ENCODE data around the gene LMF1.

LMF1 gene

DNA sequence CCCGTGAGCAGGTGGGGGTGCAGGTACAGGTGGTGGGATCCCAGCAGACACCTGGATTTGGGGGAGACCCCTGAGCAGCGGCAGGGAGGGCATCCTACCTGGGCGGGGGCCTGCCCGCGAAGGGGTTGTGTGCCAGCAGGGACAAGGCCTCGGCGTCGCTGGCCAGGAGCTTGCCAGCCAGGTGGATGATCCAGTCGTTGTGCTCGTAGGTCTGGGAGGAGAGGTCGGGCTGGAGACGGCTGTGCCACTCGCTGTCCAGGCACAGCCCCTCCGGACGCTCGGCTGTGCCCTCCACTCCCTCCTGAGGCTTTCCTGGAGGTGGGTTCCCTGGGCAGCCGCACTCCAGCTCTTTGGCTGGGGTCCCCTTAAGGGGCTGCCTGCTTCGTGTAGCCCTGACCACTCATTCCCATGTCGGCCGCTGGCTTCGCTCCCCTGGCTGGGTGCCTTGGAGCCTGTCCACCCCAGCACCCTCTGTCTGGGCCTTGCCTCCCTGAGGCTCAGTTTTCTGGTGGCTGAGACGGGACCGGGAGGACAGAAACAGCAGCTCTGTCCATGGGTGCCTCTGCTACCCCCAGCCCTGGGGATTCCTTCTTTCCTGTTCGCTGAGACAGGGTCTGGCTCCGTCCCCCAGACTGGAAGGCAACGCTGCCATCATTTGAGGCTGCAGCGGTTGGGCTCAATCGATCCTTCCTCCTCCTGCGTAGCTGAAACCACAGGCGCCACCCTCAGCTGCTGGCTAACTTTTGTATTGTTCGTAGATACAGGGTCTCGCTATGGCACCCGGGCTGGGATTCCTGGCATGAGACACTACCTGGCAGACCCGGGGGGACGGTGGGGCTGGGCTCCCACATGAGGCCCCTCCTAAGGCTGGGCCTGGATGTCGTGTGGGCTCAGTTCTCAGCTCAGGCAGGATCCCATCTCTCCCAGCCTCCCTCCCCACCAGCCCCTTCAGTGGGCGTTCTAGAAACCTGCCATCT lies 101.7 kb downstream of the LMF1 start:
- TF ChIP-seq ZFX (IDR thresholded peaks at IDR 0.05; ENCODE audit: borderline replicate concordance): no peak
- TF ChIP-seq, protein P1, sequence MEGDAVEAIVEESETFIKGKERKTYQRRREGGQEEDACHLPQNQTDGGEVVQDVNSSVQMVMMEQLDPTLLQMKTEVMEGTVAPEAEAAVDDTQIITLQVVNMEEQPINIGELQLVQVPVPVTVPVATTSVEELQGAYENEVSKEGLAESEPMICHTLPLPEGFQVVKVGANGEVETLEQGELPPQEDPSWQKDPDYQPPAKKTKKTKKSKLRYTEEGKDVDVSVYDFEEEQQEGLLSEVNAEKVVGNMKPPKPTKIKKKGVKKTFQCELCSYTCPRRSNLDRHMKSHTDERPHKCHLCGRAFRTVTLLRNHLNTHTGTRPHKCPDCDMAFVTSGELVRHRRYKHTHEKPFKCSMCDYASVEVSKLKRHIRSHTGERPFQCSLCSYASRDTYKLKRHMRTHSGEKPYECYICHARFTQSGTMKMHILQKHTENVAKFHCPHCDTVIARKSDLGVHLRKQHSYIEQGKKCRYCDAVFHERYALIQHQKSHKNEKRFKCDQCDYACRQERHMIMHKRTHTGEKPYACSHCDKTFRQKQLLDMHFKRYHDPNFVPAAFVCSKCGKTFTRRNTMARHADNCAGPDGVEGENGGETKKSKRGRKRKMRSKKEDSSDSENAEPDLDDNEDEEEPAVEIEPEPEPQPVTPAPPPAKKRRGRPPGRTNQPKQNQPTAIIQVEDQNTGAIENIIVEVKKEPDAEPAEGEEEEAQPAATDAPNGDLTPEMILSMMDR (IDR thresholded peaks at IDR 0.05): no peak
- H3K27ac ChIP-seq: no peak overlapping the region

DNA sequence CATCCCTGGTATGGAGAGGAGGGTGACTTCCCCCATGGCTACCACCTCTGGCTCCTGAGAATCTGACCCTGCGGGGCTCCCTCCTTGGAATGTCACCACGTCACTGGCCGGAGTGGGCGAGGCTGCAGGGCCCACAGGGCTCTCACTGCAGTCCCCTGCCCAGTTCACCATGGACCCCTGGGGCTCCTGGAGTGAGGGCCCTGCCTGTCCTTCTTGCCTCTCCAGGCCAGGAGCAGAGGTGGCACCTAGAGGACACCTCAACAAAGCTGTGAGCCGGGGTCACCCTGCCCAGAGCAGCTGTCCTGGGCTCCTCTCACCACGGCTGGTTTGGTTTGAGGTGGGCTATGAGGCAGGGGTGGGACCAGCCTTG lies 102.4 kb downstream of the LMF1 start:
- TF ChIP-seq ZFX (IDR thresholded peaks at IDR 0.05; ENCODE audit: borderline replicate concordance): no peak
- TF ChIP-seq, protein P1 (IDR thresholded peaks at IDR 0.05): no peak

DNA sequence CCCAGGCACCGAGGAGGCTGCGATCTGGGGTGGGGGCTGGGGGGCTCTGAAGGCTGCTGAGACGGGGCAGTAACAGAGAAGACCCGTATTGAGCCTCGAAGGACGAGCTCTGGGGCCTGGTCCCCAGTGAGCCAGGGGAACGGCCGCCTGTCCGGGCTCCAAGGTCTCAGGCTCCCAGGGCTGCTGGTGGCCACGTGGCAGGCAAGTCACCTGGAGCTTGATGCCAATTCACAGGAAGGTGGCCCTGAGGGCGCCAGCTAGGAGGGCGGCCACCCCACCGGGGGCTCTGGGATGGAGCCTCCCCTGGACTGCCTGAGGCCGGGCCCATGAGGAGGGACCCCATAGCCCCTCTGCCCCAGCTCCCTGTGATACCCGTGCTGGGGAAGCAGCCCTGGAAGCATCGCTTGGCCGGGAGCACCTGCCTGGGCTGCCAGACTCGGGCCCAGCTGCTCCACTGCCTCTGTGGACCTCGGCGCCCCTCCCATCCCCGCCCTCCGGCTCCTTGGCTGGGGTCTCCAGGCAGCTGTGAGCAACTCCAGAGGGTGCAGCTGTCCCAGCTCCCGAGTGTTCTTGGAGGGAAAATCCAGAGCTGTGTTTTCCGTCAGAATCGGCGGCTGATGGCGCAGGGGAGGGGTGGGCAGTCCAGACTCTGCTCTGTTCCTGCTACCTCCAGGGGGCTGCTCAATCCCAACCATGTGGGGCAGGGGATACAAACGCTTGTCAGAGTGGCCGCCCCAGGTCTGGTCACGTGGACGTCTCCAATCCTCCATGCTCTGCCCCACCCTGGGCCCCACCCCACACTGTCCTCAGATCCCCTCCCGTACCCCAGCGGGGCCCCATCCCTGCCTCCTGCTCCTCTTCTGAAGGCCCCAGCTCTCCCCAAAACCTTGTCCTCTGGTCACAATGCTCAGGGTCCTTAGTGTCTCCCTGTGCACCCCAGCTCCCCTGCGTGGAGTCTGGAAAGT lies 103.1 kb downstream of the LMF1 start:
- TF ChIP-seq ZFX (IDR thresholded peaks at IDR 0.05; ENCODE audit: borderline replicate concordance): no peak
- TF ChIP-seq, protein P1 (IDR thresholded peaks at IDR 0.05): no peak

More for the DNA sequence above, 102.4 kb downstream of the LMF1 start:
- no peak overlapping the region for H3K27ac ChIP-seq

DNA sequence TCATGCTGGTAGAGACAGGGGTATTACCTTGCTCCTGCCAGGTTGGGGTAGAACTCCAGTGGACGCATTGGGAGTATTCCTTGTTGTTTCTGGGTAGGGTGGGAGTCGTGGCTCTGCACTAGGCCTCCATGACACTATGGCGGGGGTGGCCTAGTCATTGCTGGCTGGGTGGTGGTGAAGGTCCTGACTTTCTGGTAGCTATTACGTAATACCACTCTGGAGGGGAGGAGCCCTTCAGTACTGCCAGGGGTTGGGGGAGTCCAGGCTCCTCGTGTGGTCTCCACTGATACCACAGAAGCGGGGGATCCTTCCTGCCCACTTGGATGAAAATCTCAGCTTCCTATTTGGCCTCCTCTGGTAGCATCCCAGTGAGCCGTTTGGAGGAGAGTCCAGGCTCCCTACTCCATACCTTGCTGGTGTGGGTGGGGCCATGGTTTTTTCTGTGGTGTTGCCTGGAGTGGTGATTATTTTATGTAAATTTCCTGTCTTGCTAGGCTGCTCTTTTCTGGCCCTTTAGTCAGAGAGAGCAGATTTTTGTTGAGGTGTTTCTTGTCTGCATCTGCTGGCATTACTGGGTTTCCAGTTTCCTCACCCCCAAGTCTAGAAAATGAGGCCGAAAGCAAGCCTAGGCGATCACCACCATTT lies 104.4 kb downstream of the LMF1 start:
- TF ChIP-seq, protein P1 (IDR thresholded peaks at IDR 0.05): no peak
- TF ChIP-seq ZFX (IDR thresholded peaks at IDR 0.05; ENCODE audit: borderline replicate concordance): no peak
- no peak overlapping the region for H3K27ac ChIP-seq

More for the DNA sequence above, 103.1 kb downstream of the LMF1 start:
- H3K27ac ChIP-seq: no peak overlapping the region

DNA sequence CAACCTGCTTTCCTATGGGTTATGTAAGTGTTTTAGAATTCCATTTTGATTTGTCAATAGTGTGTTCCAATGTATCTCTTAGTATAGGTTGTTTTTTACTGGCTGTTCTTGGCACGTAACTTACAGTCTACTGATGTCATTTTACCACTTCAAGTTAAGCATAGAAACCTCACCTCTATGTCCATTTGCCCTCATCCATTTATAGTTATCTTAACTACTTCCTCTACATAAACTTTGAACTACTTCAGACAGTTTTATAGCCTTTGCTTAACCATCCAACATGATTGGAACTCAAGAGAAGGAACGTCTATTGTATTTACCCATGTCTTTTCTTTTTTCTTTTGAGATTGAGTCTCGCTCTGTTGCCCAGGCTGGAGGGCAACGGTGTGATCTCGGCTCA lies 105.8 kb downstream of the LMF1 start:
- TF ChIP-seq, protein P1 (IDR thresholded peaks at IDR 0.05): no peak
- TF ChIP-seq ZFX (IDR thresholded peaks at IDR 0.05; ENCODE audit: borderline replicate concordance): no peak
- H3K27ac ChIP-seq: no peak overlapping the region

DNA sequence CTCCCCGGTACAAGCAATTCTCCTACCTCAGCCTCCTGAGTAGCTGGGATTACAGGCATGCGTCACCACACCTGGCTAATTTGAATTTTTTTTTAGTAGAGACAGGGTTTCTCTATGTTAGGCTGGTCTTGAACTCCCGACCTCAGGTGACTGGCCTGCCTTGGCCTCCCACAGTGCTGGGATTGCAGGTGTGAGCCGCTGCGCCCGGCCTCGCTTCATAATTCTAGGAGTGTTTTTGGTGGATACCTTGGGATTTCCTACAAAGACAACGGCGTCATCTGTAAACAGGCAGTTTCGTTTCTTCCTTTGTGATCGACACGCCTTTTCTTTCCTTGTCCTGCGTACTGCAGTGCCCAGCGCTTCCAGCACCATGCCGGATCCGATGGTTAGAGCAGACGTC lies 109.3 kb downstream of the LMF1 start:
- TF ChIP-seq, protein P1 (IDR thresholded peaks at IDR 0.05): no peak
- no peak for TF ChIP-seq ZFX (IDR thresholded peaks at IDR 0.05; ENCODE audit: borderline replicate concordance)
- H3K27ac ChIP-seq: no peak overlapping the region
